ENCODE results near the gene IPCEF1. TPM values are rescaled to one million over a fixed set of nuclear protein-coding genes. Genes with fewer than 3 reads are reported as not detected.

Gene IPCEF1
- total RNA-seq, 3 donors from 2014 or later = 1.8 to 3.4 (median 2.3) TPM

DNA sequence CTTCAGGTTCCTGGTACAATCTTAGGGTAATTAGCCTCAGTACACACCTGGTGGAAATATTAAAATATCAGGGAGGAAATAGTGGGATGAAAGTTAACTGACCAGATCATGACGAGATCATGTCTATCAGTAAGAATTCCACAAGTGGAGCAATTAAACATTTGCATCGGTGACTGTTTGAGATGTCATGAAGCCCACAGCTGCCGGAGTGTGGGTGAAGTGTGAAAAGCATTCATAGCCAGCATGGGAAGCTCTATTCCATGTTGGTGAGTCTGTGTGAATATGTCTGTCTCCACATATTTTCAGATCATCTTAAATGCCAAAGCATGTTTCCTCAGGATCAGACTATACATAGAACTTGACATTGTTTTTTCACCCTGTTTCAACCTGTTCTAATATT lies 142.8 kb downstream of the IPCEF1 start:
- no peaks in the 10 kb centered on the region for H3K4me1 ChIP-seq (ENCODE audit: low read depth)
- no peak for DNase-seq
- no peak for TF ChIP-seq CTCF (IDR thresholded peaks at IDR 0.05)
- no peaks in the 10 kb centered on the region for H3K36me3 ChIP-seq (ENCODE audit: low read depth)
- H3K9me3 ChIP-seq = no peaks in the 10 kb centered on the region
- intact Hi-C loops (cut with DNase I, micrococcal nuclease) = no loop called here
- no peak for ATAC-seq
- H3K4me3 ChIP-seq = no peak overlapping the region

- DNase-seq = no peak
Observed at GRCh38 chr6:154210678-154211077, 145.9 kb downstream of the IPCEF1 start.

GRCh38 chr6:154209555-154209954 lies 147.0 kb downstream of the IPCEF1 start:
- intact Hi-C loops (cut with DNase I, micrococcal nuclease) = no loop called here
- TF ChIP-seq CTCF (IDR thresholded peaks at IDR 0.05) = no peak
- no peak overlapping the region for H3K4me3 ChIP-seq
- H3K9me3 ChIP-seq = no peaks in the 10 kb centered on the region
- no peaks in the 10 kb centered on the region for H3K4me1 ChIP-seq (ENCODE audit: low read depth)
- no peaks in the 10 kb centered on the region for H3K36me3 ChIP-seq (ENCODE audit: low read depth)
- no peak for DNase-seq
- no peak for ATAC-seq

More at GRCh38 chr6:154210678-154211077, 145.9 kb downstream of the IPCEF1 start:
- intact Hi-C loops (cut with DNase I, micrococcal nuclease) = no loop called here
- Histone ChIP-seq H3K4me1 (ENCODE audit: low read depth) (no peaks in the 10 kb centered on the region), H3K4me3 (no peak overlapping the region), H3K9me3 (no peaks in the 10 kb centered on the region), H3K36me3 (ENCODE audit: low read depth) (no peaks in the 10 kb centered on the region)
- ATAC-seq = no peak
- no peak for TF ChIP-seq CTCF (IDR thresholded peaks at IDR 0.05)

- no peak for DNase-seq
Observed at GRCh38 chr6:154206996-154207395, 149.6 kb downstream of the IPCEF1 start.

DNA sequence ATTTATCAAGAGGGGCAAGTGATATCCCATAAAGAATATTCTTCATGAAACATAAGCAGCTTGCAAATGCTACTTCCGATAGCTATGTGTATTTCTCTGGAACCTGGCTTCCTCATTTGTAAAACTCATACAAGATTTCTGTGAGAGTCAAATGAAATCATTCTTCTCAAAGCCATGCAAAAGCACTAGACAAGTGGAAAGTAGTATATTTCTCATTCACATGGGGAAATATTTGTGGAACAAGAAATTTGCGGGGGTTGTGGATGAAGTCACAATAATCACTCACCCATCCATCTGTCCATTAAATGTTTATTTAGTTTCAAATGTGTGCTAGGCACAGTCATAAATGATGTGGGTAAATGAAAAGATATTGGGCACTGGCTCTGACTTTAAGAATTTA lies 150.5 kb downstream of the IPCEF1 start:
- DNase-seq = no peak
- no peak for ATAC-seq
- intact Hi-C loops (cut with DNase I, micrococcal nuclease) = no loop called here
- Histone ChIP-seq H3K4me1 (ENCODE audit: low read depth) (no peaks in the 10 kb centered on the region), H3K36me3 (ENCODE audit: low read depth) (no peaks in the 10 kb centered on the region), H3K9me3 (no peaks in the 10 kb centered on the region), H3K4me3 (no peak overlapping the region)
- TF ChIP-seq CTCF (IDR thresholded peaks at IDR 0.05) = no peak

More at GRCh38 chr6:154206996-154207395, 149.6 kb downstream of the IPCEF1 start:
- TF ChIP-seq CTCF (IDR thresholded peaks at IDR 0.05) = no peak
- Histone ChIP-seq H3K36me3 (ENCODE audit: low read depth) (no peaks in the 10 kb centered on the region), H3K4me3 (no peak overlapping the region), H3K4me1 (ENCODE audit: low read depth) (no peaks in the 10 kb centered on the region), H3K9me3 (no peaks in the 10 kb centered on the region)
- intact Hi-C loops (cut with DNase I, micrococcal nuclease) = no loop called here
- ATAC-seq = no peak

DNA sequence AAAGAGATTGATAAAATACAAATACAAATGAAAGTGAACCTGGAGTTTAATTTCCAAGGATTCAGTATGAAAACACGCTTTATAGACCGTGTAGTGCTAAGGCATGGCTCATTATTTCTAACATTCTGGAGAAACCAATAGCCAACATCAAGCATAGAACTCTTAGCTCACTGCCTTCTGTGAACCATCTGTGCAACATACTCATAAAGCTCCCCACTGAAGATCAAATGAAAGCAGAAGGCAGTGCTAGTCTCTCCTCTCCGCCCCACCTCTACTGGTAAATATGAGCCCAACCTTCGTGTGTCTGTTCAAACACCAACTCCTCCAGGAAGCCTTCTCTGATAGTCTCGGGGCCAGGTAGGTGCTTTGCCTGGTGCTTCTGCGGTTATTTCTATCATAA lies 153.6 kb downstream of the IPCEF1 start:
- Histone ChIP-seq H3K36me3 (ENCODE audit: low read depth) (no peaks in the 10 kb centered on the region), H3K4me3 (no peak overlapping the region), H3K4me1 (ENCODE audit: low read depth) (no peaks in the 10 kb centered on the region), H3K9me3 (no peaks in the 10 kb centered on the region)
- TF ChIP-seq CTCF (IDR thresholded peaks at IDR 0.05) = no peak
- ATAC-seq = no peak
- intact Hi-C loops (cut with DNase I, micrococcal nuclease) = no loop called here
- DNase-seq = no peak
